Measurements from ENCODE around the gene BAIAP2.

Gene BAIAP2

DNA sequence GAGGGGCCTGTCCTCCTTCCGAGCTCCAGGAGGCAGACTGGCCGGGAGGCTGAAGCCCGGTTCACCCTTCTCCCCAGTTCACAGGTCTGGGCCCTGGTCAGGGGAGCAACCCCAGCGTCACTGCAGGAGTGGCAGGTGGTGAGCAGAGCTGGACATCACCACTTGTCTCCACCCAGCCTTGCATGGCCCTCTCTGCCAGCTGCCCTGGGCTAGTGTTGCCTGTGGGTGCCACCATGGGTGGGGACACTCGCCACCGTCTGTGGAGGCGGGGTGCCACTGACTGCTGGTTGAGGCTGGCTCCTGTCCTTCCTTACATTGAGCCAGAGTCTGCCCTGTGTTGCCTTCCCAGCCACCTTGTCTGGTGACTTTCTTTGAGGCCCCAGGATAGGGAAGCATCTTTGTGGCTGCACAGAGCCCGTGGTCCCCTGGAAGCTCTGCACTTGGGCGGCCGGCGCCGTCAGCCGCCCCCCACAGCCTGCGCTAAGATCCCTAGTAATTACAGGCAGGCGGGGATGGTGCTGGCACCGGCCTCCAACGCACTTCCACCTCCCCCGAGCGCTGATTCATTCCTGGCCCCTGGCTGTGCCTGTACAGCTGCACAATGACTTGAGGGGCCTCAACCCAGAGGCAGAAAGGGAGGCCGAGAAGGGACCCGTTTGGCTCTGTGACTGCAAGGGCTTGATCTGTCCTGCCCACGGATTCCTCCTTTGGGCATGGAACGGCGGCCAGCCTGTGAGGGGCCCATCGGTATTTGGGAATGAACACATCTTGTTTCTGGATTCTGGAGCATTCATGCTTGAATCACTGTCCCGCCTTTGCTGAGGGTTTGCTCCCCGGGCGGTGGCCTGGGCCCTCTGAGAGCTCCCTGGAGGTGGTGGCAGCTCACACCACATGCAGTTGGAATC, 5.2 kb downstream of the BAIAP2 start:
- DNase-seq = no peak

DNA sequence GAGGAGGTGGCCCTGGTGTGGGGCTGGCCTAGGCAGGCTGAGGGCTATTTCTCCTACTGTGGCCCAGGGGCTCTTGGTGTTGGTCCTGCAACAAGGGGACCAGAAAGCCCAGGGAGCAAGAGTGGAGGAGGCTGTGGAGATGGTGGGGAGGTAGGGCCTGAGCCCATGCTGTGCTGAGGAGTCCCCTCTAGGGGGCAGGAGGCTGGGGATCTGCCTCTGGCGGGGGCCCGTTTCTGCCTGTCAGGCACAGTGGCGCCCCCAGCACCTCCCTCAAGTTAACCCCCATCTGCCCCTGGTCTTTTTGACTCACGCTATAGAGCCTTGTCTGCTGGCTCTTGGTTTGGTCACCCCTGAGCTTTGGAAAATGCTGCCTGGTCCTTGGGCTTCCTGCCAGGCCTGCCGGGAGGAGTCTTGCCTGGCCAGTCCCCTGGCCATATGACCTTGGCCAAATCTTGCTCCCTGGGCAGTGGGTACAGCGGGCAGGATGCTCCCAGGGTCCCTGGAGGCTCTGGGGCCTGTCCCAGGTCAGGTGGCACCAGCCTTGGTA, 5.9 kb downstream of the BAIAP2 start:
- DNase-seq = no peak

DNA sequence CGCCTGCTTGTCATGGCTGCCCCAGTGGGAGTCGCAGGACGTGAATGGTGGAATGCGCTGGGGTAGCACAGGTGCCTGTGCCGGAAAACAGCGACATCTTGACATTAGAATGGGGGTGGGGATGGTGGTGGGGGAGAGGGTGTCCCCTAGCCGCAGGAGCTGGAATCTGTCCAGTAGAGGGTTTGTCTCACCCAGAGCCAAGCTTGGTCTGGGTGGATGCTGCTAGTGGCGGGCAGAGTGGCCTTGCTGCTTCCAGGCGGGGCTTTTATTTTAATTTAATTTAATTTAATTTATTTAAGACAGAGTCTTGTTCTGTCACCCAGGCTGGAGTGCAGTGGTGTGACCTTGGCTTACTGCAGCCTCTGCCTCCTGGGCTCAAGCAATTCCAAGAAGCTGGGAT, 7.7 kb downstream of the BAIAP2 start:
- no peak for DNase-seq

DNA sequence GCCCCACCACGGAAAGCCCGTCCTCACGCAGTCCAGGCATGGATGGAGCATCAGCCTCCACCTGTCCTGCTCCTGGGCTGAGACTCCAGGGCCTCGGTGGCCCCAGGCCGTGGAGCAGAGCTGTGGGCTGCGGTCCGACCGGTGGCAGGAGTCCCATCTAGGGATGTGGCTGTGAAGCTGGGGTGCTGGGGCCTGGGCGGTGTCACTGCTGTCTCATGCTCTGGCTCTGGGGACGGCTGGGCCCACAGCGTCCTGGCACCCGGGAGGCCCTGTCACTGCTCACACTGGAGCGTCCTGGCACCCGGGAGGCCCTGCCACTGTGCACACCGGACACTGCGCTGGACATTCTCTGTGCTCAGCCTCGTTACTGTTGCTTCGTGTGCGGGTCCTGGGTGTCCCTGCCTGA, 8.4 kb downstream of the BAIAP2 start:
- DNase-seq = no peak

DNA sequence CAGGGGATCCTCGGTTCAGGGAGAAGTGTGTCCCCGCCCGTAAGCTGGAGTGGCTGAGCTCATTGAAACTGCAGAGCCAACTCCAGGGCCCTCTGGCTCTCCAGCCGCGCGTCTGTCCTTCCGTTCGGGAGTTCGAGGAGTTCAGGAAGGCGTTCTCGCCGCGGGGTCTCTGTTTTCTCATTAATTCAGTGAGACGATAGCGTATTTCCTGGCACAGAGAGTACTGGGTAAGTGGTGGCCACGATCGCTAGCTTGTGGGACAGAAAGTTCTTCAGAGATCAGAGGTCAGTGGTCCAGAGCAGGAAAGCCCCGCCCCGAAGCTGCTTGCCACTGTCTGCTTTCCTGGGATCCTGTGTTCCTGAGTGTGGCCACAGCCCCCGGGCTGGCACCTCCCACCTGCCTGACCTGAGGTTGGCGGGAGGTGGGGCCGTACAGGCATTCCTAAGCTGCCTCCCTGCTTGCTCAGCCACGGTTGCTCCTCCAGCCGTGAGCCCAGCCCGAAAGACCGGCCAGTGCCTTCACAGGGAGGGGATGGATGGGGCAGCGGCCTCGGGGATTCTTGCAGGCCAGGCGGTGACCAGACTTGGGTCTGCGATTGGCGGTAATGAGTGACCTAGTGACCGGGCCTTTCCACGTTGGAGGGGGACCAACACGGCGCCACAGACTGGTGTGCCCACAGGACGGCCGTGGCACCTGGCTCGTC, 8.9 kb downstream of the BAIAP2 start:
- DNase-seq = no peak

DNA sequence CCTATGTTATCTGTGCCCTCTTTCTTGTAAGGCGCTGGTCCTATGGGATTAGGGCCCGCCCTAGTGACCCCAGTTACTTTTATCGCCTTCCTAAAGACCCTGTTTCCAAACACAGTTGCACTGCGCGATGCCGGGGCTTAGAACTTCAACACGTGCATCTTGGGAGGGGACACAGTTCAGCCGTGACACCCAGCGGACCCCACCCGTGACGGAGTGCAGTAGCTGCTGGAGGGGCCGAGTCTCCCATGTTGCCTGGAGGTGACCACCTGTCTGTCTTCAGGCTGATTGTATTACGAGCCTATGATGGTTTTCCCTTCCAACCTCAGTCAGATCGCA, 9.4 kb downstream of the BAIAP2 start:
- no peak for DNase-seq

DNA sequence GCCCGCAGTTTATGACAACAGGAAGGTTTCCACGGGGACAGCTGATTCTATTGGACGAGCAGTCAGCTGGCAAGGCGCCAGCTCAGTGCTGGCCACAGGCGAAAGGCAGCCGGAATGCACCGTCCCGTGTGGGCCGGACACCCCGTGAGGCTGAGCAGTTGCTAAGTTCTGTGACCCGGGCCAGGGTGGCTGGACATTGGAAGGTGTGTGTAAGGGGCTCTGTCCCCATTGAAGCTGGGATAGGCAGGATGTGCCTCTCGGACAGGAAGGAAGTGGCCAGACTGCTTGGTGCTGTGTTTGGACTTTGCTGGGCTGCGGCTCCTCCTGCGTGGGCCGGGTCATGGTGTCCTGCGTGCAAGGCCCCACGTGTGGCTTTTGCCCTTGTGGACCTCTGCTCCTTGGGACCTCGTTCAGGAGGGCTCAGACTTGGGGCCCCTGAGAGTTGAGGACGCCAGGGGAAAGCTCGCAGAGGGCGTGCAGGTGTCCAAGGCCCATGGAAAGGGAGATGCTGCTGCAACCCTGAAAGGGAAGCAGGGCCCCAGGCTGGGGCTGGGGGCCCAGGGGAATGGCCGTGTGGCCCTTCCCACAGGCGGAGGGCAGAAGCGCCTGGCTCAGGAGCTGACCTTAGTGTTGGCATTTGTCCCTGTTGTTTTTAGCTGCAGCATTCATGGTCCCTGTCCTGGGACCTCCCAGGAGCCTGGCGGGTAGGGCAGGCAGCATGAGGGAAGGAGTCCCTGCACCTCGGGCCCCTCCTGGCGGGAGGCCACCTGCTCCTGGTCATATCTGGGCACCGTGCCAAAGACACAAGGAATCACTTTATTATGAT, 10.0 kb downstream of the BAIAP2 start:
- DNase-seq = no peak

DNA sequence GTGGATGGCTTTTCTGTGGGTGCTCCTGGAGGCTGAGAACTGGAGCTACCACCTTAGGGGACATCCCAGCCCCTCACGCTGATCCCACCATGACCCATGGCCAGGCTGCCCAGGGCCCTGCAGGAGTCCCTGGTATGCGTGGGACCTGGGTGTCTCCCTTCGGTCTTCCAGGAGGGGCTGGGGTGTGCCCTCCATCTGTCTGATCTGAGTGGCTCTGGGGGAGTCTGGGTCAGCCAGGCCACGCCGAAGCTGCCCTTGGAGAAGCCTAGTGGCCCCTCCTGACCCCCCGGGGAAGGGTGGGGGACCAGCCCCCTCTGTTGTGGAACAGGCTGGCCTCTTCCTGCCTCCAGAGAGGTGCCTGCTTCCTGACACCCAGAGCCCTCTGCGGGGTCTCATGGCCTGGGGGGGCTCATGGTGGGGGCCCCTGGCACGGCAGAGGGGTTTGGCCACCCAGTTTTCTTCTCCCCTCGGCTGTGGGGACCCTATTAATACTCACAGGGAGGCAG, 10.7 kb downstream of the BAIAP2 start:
- no peak for DNase-seq

DNA sequence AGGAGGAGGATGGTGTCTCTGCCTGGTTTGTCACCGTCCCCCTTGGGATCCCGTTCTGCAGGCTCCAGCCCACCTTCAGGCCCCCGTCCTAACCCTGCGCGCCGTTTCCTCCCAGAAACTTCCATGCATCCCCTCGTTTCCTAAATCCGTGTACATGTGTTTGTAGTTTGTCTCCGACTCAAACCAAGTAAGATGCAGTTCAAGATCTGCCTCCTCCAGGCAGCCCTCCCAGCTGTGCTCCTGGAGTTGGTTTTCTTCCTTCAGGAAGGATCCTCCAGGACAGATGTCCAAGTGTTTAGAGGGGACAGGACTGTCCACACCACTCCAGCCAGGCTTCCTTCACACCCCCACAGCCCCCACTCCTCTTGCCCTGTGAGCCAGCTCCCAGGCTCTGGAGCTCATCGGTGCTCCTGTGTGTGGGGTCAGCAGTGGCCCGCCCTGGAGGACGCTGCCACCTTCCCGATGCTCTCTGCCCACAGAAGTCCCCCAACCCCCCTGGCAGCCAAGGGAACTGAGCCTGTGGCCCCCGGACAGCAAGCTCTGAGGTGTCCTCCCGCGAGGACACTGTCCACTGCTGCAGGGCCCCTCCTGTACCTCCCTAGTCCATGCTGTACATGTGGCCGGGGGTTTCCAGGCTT, 11.3 kb downstream of the BAIAP2 start:
- no peak for DNase-seq

DNA sequence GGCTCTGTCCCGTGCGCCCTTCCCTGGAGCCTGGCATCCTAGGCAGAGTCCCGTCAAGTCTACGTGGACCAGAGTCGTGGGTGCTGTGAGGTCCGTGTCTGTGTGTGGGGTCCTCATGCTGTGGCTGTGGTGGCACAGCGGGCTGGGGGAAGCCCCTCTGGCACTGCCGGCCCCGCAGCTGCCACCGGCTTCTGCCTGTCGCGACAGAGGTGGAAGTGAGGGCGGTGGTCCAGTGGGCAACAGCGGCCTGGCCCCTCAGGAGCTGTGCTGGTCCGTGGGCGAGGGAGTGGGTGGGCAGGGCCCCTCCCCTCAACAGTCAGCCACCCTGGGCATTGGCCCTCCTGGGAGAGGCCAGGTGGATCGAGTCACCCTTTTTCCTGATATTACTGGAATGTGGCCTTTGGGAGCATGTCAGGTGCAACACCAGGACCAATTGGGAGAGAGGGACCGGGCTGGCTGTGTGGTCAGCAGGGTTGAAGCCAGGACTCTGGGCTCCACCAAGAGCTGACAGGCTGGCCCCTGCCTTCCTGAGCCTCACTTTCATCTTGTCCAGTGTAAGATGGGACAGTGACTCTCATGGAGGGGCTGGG, 11.9 kb downstream of the BAIAP2 start:
- no peak for DNase-seq

DNA sequence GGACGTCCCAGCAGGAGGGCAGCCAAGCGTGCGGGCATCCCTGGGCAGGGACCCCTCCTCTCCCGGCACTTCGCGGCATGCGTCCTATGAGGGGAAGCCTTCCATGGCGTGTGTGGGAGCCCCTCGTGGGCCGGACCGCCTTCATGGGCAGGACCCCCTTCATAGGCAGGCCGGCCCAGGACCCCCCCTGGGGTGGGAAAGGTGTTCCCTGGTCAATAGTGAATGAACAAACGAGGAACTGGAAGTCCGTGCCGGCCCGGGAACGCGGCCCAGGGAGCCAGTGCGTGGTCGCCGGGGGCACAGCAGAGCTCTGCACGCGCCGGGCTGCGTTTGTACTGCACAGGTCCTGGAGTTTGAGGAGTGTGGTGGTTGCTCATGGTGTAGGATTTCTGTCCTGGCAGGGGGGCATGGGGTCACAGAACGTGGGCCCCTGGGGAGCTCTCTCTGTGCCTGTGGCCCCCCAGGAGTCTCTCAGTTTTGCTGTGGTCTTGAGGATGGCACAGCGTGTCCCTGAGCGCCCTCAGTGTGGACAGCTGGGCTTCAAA, 13.9 kb downstream of the BAIAP2 start:
- no peak for DNase-seq

DNA sequence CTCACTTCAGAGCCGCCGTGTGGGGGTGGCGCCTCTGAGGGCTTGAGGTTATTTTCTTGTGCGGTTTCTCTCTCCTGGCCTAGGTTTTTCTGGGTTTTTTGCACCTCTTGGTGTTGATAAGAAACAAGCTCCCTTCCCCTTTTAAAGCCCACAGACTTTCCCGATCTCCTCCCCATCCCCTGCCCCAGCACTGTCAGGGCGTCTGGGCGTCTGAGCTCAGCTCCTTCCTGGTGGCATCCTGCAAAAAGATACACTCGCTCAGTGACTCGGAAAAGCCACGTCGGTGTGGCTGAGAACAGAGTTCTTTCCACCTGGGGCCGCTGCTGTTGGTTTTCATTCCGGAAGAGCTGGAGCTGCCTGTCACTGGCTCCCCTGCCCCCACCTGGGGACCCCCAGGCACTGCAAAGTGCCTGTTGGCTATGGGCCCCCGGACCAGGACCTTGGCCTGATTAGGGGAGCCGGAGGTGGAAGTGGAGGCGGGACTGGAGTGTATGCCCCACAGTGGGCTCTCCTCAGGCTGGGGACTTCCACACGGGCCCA, 14.5 kb downstream of the BAIAP2 start:
- no peak for DNase-seq

DNA sequence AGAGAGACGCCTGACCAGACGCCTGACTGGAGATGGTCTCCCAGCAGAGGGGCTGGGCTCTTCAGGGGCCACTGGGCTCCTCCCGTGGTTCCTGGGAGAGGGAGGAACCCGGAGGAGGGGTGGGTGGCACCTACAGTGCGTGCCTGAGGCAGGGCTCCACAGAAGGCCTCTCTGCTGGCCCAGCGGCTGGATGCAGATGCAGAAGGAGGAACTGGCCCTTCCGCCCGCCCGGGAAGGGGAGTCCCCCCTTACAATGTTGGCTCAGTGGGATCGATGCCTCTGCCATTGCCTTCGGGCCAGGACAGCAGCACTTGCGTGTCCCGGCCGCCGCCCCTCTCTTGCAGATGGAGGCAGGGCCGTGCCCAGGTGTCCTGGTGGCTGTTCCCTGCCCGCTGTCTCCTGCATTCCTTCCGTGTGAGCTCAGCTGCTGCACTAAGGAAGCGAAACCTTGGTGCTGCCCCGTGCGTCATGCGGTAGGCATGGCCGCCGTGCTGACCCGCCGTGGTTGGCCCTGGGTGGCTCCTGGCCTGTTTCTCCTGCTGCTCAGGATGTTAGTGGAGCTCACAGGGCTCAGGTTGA, 15.1 kb downstream of the BAIAP2 start:
- DNase-seq = no peak

DNA sequence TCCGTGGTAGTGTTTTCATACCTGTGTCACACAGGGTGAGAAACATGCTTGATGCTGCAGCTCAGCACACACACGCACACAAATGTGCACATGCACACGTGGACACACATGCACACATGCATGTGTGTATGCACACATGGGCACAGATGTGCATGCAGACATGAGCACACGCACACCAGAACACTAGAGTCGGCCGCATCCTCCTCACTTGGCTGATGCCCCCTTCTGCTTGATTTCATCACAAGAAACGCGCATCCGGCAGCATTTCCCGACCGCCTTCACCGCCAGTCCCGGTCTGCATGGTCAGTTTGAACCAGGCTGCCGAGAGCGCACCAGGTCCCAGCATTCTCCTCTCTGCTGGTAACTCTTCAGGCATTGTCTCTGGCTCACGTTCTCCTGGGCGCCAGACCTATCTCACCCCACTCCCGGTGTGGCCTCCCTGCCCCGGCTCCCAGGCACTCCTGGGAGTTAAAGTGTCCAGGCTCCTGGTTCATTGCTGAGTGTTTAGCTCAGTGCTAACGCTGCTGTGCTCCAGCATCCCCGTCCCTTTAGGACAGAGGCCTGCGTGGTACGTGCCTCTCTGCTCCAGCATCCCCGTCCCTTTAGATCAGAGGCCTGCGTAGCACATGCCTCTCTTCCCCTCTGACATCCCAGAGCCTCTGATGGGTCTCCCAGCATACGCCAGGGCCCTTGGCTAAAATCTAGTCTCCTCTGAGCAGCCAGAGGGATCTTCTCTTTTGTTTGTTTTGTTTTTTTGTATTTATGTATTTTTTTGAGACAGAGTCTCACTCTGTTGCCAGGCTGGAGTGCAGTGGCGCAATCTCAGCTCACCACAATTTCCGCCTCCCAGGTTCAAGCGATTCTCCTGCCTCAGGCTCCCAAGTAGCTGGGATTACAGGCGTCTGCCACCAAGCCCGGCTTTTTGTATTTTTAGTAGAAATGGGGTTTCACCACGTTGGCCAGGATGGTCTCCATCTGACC, 16.0 kb downstream of the BAIAP2 start:
- DNase-seq = no peak

DNA sequence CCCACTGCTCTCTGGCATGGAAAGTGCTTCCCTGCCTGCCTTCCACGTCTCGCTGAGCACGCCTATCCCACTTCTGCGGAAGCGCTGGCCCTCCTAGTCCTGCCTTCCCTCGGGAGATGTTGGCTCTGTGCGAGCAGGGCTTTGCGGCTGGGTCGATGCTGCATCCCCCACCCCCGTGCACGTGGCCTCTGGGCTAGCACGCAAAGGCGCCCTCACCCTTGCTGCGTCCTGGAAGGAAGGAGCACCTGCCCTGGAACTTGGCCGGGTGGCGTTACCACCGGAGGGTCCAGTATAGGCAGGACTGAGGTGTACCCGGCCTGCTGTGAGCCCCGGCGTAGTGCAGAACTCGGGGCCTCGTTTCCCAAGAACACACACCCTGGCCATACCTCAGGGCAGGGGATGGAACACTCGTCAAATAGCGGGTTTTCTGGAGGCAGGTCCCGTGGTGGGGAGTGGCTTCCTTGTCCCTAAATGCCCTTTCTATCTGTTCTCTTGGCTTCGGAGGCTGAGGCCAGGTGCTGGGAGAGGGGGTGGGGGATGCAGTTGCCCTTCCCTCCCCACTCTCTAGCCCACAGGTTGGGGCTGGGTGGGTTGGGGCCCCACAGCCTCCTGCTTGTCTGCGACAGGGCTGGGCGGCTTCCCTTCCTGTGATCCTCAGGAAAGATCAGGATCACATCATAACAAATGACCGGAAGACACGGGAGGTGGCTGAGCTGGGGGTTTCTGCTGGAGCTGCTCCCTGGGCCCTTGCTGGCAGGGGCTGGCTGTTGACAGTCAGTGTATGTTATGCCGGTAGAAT, 17.4 kb downstream of the BAIAP2 start:
- DNase-seq = no peak

DNA sequence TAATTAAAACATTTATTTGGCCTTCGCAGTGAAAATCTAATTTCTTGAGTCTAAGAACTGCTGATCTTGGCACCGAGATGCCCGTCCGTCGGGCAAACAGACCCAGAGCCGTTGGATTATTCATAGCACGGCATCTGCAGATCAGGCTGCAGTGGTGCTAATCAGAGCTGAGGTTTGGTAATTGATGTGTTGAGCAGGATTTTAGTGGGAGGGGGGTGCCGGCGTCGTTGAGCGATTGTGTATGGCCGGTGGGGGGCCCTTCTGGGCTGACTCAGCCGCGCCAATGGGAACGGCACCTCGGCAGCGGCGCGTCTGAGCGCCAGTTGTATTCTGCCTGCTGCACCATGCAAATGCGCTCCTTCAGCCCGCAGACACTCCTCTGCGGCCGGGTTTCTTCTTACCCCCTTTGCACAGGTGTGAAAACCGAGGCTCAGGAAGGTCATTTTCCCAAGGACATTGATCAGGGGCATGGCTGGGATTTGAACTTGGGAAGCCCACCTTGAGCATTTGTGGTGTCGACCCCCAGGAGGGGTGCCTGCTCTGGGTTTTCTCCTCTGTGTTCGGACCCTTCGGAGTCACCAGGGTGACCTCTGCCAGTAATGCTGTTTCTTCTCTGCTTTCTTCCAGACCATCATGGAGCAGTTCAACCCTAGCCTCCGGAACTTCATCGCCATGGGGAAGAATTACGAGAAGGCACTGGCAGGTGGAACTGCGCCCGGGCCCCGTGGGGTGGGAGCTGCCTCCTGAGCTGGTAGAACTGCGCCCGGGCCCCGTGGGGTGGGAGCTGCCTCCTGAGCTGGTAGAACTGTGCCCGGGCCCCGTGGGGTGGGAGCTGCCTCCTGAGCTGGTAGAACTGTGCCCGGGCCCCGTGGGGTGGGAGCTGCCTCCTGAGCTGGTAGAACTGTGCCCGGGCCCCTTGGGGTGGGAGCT, 18.4 kb downstream of the BAIAP2 start:
- no peak for DNase-seq

DNA sequence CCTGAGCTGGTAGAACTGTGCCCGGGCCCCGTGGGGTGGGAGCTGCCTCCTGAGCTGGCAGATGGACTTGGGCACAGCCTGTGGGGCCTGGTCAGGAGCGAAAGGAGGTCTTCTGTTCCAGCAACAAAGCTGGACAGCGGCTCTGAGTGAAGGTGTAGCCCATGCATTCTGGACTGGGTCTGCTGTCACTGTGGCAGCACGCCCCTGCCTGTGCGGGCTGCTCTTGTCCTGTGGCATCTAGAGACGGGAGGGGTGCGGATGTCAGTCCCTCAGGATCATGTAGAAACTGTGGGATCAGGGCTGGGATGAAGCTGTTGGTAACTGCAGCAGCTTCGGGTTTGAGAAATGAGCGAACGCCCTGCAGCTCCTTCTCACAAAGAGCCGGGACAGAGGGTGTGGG, 19.4 kb downstream of the BAIAP2 start:
- no peak for DNase-seq

DNA sequence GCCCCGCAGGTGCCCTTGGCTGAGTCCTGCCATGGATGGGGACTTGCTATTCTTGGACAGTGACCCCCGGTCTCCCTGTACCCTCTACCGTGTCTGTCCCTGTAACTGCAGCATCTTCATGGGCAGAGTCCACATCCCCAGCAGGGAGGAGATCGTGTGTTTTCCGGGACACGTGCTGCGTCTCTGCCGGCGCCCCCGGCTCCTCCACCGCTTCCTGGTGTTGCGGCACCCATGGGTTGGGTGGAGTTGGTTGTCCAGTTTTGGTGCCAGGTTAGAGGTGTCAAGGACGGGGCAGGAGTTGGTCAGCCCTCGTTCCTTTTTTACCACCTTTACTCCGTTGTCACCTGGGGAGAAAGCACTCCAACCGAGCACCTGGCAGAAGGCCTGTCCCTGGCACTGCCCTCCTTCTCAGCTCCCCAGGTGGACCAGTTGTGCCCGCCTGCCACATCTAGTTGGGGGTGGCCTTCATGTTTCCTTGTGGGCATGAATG, 20.0 kb downstream of the BAIAP2 start:
- DNase-seq = no peak
